VCaP (cell line): ENCODE data around the gene PRSS23.

ENCODE experiments used
- H3K27ac ChIP-seq: fragments of 450-650 bp; 2 replicates; pipeline ENCODE4 v1.5.1; 2017
- CTCF ChIP-seq: fragments of 450-650 bp; conservative IDR thresholded peaks from 2 replicates; pipeline ENCODE4 v1.5.1; 2017; ENCODE audit warnings: mild to moderate bottlenecking, moderate library complexity

Gene PRSS23

GRCh38 chr11:86848132-86848531 lies 47.8 kb downstream of the PRSS23 start:
- no peak overlapping the region for H3K27ac ChIP-seq
- TF ChIP-seq CTCF: no peak

DNA sequence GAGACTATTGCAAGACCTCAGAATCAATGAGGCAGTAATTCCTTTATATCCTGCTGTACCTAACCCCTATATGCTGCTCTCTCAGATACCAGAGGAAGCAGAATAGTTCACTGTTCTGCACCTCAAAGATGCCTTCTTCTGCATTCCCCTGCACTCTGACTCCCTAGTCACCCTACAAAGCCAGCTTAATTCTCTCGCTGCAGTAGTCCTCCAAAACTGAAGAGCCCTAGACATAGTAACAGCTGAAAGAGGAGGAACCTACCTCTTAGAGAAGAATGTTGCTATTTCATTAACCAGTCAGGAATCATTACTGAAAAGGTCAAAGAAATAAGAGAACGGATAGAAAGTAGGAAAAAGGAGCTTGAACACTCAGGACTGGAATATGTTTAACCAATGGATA lies 49.3 kb downstream of the PRSS23 start:
- no peak overlapping the region for H3K27ac ChIP-seq
- TF ChIP-seq CTCF: no peak
